Retinal pigment epithelial cell (primary cell): Measurements from ENCODE around the gene MRGPRX3.
"Not testable (repeated sequence)": the region's sequence is repeated elsewhere in the genome, so short reads cannot be mapped to it uniquely, and the experiment has no call there.

Experiments used
- DNase-seq: peaks from one replicate; pipeline ENCODE4 v3.0.0-alpha.2; 2010; ENCODE audit warnings: low read depth
- H3K4me3 ChIP-seq: 2 replicates; pipeline ENCODE4 v1.5.1; 2011; ENCODE audit warnings: mild to moderate bottlenecking, low read length, control low read depth, moderate library complexity
- TF ChIP-seq, protein P1 (sequence below): conservative IDR thresholded peaks from 2 replicates; pipeline ENCODE4 v1.5.1; 2011; ENCODE audit warnings: low read depth, low read length, control low read depth, inconsistent platforms

Gene MRGPRX3

DNA sequence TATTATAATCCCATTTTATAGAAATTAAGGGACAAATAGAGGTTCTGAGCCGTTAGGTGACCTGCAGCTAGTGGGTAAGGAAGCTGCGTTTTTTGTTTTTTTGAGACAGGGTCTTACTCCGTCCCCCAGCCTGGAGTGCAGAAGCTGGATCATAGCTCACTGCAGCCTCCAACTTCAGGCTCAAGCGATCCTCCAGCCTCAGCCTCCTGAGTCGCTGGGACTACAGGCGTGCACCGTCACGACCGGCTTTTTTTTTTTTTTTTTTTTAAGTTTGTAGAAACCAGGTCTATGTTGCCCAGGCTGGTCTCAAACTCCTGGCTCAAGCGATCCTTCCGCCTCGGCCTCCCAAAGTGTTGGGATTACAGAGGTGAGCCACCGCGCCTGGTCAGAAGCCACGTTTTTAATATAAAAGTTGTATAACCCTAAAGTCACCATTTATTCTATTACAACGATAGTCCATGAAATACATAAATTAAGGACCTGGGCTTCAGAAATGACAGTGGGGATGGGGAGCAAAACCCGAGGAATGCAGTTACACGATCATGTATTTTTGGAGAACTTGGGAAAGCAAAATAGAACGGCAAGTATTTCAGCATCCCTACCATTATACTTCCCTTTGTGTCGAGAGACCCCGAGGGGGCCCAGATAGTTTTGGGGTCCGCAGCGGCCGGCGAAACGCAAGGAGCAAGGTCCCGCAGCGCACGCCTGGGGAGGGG lies 27.1 kb upstream of the MRGPRX3 start:
- H3K4me3 ChIP-seq, result peak overlapping the region; percentile 98
- TF ChIP-seq, protein P1, sequence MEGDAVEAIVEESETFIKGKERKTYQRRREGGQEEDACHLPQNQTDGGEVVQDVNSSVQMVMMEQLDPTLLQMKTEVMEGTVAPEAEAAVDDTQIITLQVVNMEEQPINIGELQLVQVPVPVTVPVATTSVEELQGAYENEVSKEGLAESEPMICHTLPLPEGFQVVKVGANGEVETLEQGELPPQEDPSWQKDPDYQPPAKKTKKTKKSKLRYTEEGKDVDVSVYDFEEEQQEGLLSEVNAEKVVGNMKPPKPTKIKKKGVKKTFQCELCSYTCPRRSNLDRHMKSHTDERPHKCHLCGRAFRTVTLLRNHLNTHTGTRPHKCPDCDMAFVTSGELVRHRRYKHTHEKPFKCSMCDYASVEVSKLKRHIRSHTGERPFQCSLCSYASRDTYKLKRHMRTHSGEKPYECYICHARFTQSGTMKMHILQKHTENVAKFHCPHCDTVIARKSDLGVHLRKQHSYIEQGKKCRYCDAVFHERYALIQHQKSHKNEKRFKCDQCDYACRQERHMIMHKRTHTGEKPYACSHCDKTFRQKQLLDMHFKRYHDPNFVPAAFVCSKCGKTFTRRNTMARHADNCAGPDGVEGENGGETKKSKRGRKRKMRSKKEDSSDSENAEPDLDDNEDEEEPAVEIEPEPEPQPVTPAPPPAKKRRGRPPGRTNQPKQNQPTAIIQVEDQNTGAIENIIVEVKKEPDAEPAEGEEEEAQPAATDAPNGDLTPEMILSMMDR, result no peak
- DNase-seq, result no peak

DNA sequence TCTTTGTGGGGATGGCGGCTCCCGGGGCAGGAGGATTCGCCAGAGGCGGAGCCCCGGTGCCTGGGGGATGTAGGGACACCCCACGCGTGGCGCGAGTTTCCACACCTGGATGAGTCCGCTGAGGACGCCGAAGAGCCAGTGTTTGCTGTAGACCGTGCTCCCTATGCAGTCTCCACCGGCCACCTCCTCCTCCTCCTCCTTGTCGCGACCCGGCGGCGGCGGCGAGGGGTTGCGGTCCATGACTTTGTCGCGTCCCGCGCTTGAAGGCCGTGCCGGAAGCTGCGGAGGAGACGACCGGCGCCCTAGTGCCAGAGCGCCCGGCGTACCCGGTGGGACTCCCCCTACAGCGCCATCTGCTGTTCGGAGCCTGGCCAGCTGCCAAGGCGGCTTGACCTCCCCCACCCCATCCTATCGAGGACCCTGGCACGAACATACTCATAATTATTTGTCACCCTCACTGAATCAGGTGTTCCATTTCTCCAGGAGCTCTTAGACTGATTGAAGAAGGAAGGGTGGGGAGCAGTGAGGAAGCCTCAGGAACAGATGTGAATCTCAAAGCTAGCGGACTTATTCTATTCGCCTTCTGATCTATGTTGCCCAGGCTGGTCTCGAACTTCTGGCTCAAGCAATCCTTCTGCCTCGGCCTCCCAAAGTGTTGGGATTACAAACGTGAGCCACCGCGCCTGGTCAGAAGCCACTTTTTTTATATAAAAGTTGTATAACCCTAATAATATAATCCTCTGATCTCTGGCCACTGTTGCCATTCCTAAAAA lies 26.4 kb upstream of the MRGPRX3 start, which contains the start of gene SAAL1:
Gene SAAL1 (minus strand): TSS at position 281 of the 773 bp plus-strand sequence. CDS start 41 bp downstream, at position 240.
- peak; percentile 44 for DNase-seq
- H3K4me3 ChIP-seq, result peak within 1 kb of the TSS; percentile 98
- TF ChIP-seq, protein P1, result peak; percentile 75

GRCh38 chr11:18106688-18107087 lies 25.7 kb upstream of the MRGPRX3 start:
- TF ChIP-seq, protein P1, result no peak

GRCh38 chr11:18108254-18108653 lies 24.1 kb upstream of the MRGPRX3 start:
- no peak for DNase-seq

More at GRCh38 chr11:18106688-18107087, 25.7 kb upstream of the MRGPRX3 start:
- no peak for DNase-seq
- no peak overlapping the region for H3K4me3 ChIP-seq

GRCh38 chr11:18111005-18111404 lies 21.4 kb upstream of the MRGPRX3 start:
- DNase-seq, result no peak
- no peak overlapping the region for H3K4me3 ChIP-seq
- TF ChIP-seq, protein P1, result no peak

More at GRCh38 chr11:18108254-18108653, 24.1 kb upstream of the MRGPRX3 start:
- H3K4me3 ChIP-seq, result no peak overlapping the region
- TF ChIP-seq, protein P1, result no peak

GRCh38 chr11:18115360-18116127 lies 16.8 kb upstream of the MRGPRX3 start:
- DNase-seq, result peak; percentile 14
- TF ChIP-seq, protein P1, result peak; percentile 91
- no peak overlapping the region for H3K4me3 ChIP-seq

DNA sequence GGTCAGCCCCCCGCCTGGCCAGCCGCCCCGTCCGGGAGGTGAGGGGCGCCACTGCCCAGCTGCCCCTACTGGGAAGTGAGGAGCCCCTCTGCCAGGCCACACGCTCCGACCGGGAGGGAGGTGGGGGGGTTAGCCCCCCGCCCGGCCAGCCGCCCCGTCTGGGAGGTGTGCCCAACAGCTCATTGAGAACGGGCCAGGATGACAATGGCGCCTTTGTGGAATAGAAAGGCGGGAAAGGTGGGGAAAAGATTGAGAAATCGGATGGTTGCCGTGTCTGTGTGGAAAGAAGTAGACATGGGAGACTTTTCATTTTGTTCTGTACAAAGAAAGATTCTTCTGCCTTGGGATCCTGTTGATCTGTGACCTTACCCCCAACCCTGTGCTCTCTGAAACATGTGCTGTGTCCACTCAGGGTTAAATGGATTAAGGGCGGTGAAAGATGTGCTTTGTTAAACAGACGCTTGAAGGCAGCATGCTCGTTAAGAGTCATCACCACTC lies 11.0 kb upstream of the MRGPRX3 start:
- not testable (repeated sequence) for DNase-seq, H3K4me3 ChIP-seq

- DNase-seq, H3K4me3 ChIP-seq: not testable (repeated sequence)
Measured at GRCh38 chr11:18131115-18131514, 1.3 kb upstream of the MRGPRX3 start.
